SH-SY5Y (cell line): ENCODE measurements around the gene SLC5A8.

Experiments used
- GATA2 ChIP-seq: IDR thresholded peaks from 2 replicates; pipeline ENCODE4 v1.6.1; 2011; ENCODE audit warnings: mild to moderate bottlenecking, low read depth, low read length
- GATA3 ChIP-seq: IDR thresholded peaks from 2 replicates; pipeline ENCODE4 v1.6.1; 2011; ENCODE audit warnings: low read depth, mild to moderate bottlenecking, low read length, moderate library complexity

DNA sequence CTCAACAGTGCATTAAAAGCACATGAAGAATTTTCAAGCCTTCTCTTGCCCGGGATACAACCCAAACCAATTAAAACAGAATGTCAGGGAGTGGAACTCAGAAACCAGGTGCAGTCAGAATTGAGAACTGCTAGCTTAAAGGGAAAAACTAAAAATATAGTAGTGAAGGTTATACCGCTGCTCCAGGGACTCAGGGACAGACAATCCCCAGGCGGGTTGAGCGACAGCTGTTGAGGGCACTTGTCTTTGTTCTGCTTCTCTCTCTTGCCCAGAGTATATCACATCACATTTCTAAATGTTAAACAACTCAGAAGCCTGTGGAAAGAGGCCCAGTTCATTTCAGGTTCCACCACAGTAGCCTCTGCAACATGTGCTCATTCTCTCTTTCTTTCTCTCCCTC lies 93.1 kb downstream of the SLC5A8 start:
- TF ChIP-seq GATA2 (no peak), GATA3 (no peak)
